HG03439 (cell line): ENCODE data around the gene ZP1.
"Not testable (repeated sequence)": the region's sequence is repeated elsewhere in the genome, so short reads cannot be mapped to it uniquely, and the experiment has no call there.

Experiments used
- ATAC-seq: cut with Tn5 transposase; IDR thresholded peaks from one replicate; pipeline ENCODE4 v1.9.1; 2021; ENCODE audit warnings: mild to moderate bottlenecking, moderate library complexity; ENCODE audit not compliant: unreplicated experiment

ZP1 gene, protein sequence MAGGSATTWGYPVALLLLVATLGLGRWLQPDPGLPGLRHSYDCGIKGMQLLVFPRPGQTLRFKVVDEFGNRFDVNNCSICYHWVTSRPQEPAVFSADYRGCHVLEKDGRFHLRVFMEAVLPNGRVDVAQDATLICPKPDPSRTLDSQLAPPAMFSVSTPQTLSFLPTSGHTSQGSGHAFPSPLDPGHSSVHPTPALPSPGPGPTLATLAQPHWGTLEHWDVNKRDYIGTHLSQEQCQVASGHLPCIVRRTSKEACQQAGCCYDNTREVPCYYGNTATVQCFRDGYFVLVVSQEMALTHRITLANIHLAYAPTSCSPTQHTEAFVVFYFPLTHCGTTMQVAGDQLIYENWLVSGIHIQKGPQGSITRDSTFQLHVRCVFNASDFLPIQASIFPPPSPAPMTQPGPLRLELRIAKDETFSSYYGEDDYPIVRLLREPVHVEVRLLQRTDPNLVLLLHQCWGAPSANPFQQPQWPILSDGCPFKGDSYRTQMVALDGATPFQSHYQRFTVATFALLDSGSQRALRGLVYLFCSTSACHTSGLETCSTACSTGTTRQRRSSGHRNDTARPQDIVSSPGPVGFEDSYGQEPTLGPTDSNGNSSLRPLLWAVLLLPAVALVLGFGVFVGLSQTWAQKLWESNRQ

DNA sequence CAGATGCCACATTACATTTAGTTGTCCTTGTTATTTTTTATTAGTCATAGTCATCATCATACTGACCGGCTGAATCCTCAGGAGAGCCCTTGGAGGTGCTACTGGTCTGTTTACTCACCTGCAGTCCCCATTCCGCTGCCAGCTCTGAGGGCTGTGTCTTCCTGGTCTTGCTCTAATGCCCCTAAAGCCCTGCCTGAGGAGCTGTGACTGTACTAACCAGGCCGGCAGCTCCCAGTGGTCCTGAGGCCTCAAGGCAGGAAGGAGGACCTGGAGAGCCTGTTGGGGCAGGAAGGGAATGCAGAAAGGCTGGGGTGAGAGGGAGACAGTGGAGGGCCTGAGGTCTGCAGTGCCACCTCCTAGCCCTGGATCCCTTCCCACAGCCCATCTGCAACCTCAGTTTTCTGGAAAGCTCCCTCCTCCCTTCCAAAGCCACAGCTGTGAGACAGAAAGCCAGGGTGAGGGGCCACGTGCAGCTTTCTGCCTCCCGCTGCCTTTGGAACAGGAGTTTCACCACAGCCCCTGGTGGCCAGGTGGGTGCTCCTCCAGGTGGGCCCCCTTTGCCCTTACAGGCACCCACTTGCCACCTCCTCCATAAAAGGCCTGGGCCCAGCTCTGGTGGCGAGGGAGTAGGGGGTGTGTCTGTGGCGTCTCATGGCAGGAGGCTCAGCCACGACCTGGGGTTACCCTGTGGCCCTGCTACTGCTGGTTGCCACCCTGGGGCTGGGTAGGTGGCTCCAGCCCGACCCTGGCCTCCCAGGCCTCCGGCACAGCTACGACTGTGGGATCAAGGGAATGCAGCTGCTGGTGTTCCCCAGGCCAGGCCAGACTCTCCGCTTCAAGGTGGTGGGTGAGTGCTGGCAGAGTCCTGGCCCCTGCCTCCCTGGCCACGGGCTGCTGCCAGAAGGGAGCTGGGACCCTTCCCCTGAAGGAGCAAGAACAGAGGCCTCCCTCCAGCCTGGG, at the start of gene ZP1:
TSS of gene ZP1 (plus strand) at position 632 of the 960 bp plus-strand sequence. CDS start at position 652, 20 bp downstream.
- no peak for ATAC-seq

DNA sequence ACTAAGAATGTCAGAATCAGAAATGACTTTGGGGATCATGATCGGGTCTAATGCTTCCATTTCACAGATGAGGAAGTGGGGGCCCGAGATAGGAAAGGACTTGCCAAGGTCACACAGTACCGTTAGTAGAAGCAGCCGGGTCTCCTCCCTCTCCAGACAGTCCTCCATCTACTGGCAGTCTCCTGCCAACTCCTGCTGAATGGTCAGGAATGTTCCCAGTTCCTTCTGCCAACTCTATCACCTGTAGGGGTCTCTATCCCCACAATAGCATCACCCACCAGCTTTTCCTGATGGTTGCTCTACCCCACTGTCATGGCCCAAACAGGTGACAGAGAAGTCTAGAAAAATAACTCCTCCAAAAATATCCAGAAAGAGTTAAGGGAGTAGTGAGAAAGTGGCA, 49.3 kb upstream of the ZP1 start:
- no peak for ATAC-seq

DNA sequence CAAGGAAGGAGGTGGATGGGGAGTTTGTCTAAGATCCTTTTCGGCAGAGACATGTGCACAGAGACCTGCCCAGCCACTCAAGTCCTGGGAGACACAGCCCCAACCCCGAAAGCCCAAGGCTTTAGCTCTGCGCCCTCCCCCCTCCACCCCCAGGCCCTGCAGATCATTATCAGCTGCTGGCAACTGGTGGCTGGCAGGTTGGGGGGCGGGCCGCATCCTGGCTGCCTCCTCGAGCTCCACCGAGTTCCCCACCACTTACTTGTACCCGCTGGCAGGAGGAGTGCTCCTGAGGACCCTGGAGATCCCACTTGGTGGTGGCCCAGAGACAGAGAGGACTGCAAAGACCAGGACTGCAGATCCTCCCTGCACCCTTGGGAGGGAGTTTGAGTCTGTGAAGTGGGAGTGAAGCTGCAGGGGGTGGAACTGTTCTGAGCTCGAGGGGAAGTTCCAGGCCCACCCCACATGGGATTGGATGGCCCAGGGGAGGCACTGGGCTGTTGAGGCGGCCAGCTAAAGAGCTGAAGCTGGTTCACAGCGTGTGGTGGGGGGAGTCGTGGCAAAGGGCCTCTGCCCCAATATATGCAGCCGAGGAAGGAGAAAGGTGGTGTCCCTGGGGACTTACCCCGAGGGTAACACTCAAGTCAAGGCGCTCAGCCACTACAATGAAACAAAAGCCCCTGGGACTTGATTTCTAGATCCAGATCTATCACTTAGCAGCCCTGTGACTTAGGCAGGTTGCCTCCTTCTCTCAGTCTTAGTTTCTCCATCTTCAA, 45.3 kb upstream of the ZP1 start:
- ATAC-seq = no peak

DNA sequence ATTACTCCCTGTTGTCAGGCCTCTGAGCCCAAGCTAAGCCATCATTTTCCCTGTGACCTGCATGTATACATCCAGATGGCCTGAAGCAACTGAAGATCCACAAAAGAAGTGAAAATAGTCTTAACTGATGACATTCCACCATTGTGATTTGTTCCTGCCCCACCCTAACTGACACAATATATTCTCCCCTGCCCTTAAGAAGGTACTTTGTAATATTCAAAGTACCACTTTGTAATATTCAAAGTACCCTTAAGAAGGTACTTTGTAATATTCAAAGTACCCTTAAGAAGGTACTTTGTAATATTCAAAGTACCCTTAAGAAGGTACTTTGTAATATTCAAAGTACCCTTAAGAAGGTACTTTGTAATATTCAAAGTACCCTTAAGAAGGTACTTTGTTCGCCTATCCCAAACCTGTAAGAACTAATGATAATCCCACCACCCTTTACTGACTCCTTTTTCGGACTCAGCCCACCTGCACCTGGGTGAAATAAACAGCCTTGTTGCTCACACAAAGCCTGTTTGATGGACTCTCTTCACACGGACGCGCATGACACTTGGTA, 43.5 kb upstream of the ZP1 start:
- ATAC-seq = not testable (repeated sequence)

DNA sequence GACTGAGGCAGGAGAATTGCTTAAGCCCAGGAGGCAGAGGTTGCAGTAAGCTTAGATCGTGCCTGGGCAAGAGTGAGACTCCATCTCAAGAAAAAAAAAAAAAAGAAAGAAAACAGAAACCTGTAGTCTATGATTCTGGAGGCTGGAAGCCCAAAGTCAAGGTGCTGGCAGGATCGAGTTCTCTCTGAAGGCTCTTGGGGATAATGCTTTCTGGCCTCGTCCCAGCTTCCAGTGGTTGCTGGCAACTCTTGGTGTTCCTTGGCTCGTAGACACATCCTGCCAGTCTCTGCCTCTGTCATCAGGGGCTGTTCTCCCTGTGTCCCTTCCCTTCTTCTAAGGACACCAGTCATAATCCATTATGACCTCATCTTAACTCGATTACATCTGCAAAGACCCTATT, 42.2 kb upstream of the ZP1 start:
- ATAC-seq = no peak

DNA sequence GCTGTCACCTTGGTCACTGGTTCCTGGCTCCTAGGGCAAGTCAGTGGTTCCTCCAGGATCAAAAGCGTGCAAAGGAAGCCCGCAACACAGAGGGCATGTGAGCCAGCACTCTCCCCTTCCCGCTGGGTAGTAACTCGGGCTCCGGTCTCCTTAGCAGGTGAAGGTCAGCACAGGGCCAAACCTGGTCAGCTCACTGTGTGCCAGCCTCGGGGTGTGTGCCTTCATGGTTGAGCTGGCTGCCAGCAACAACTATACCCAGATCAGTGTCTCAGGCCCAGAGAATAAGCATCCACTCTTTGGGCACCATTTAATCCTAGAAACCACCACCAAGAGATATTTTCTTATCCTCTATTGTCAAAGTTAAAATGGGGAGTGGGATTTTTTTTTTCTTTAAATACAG, 41.6 kb upstream of the ZP1 start:
- no peak for ATAC-seq

DNA sequence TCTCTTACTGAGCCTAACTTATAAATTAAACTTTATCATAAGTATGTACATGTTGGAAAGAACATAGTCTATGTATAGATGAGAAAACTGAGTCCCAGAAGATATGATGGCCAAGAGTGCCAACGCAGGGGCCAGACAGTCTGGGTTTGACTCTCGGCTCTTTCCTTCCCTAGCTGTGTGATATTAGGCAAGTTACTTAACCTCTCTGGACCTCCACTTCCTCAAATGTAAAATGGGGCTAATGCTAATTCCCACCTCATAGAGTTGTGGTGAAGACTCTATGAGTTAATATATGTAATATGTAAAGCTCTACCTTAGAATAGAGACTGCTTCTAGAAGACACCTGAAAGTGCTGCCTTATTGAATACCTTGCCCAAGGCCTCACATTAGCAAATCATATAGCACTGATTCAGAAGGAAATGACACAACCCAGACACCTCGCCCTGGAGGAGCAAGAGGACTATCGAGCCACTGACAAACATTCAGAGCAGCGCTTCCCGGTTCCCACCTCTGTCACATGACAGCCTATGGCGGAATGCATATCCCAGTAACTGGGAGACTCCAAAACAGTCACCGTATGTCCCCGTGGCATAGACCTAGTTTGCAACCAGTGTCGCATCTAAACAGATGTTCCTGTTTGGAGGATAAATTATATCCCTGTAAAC, 36.7 kb upstream of the ZP1 start:
- peak; percentile 54 for ATAC-seq

DNA sequence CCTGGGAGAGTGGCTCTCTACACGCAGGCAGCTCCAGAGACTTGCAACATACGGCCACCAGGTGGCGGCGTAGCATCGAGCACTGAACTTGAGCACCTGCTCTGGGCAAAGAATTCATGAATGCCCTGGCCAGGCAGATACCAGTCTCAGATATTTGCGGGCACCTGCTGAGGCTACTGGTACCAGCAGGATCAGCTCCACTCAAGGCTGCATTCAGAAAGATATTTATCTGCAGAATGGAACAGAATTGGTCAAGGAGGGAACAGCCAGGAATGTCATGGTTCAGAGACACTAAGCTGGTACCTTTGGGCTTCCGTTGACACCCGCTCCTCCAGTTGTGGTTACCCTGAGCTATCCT, 36.2 kb upstream of the ZP1 start:
- ATAC-seq = peak; percentile 83

DNA sequence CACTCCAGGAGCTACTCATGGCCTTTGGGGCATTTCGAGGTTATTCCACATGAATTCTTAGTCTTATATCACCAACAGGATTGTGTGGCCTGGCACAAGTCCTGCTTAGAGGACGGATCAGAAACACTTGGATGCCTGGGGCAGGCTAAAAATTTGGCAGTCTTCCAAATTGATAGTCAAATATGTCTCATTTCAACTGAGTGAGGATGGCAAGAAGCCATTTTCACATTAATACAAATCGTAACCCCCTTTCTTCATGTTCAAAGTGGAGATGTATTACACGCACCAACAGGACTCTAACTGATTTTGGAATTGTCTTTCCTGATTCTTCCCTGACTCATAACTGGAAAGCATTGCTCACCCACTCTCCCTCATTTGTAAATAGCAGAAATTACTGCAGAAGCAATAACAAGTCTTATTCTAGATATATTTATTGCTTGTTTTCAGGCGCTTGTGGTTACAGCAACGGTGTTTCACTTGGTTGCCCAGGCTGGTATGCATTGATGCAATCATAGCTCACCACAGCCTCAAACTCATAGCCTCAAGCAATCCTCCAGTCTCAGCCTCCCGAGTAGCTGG, 35.8 kb upstream of the ZP1 start:
- no peak for ATAC-seq

DNA sequence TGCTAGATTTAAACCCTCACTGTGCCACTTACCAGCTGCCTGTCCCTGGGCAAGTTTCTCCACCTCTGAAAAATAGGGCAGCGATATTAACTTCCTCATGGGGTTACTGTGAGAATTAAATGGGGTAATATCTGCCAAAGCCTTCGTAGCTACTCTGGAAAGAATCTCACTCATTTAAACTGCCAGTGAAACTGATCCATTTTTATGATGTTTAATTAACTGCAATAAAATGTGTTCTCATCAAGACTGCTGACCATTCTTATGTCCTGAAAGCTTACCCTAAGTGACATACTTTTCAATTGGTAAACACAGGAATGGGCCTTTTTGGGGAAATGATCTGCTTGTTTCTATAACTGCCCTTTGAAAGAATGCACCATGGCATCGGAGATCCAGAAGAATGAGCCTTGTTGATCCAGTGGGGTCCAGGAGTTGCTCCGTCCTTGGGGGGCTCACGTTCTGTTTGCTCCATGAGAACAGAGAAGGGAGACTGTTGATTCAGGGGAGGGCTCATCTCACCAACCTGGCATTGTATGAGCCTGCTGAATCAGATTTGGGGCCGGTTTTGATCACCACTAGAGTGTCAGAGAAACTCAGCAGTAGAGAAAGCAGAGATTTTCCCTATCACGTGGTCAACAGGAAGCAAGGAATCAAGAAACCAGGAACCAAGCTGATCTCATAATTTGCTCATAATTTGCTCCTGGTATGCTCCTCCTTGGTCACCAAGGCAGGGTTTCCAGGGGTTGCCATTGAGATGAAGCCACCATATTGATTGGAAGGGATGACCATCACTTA, 32.4 kb upstream of the ZP1 start:
- no peak for ATAC-seq

DNA sequence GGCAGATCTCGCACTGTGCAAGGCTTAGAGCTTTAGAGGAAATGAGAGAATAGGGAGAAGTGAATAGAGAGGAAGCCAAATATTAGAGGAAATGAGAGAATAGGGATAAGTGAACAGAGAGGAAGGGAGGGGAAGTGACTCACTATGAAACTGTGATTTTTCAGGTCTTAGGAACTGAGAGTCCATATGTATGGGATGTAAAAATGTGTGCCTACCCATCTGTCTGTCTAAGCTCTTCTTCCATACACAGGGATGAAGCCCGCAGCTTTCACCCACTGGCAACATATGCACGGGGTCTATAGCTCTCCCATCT, 31.9 kb upstream of the ZP1 start:
- no peak for ATAC-seq

DNA sequence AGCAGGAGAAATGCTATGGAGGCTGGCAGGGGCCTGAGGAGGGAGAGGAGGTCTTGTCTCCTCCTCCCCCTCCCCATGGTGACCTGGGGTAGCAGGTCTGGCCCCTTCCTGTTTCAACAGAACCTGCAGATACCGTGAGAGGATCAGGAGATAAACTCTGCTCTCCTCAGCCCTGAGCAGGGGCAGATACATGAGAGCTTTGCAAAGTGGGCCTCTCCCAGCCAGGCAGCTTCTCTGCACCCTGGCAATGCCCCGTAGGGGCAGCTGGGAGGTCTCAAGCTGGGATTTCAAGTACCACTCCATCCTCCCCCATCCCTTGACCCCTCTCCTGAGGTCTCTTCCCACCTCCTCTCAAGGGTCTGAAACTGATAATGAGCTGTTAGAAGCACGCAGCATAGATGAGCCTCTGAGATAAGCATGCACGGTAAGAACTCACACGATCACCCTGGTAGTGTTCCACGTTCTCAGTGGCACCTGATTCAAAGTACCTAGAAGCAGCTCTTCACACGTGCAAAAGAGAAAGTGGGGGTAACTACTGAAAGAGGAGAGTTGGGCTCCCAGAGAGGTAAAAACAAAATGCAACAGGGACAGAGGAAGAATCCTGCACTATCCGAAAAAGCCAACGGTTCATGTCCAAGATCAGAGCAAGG, 30.4 kb upstream of the ZP1 start:
- ATAC-seq = no peak

DNA sequence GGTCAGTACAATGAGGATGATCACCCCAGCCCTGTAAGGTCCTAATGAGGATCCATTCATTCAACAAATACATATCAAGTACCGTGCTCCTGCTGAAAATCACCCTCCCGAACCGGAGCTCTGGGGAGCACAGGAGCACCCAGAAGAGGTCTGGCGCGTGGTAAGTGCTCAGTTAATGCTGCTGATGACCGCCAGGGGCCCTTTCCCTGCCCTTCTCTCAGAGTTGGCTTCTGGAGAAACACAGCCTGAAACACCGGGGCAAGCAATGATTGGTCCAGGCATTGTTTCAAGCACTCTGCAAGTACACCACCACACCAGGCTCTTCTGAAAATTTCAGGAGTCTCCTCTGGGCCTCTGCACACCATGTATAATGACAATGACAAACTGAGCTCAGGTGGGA, 29.2 kb upstream of the ZP1 start:
- no peak for ATAC-seq

DNA sequence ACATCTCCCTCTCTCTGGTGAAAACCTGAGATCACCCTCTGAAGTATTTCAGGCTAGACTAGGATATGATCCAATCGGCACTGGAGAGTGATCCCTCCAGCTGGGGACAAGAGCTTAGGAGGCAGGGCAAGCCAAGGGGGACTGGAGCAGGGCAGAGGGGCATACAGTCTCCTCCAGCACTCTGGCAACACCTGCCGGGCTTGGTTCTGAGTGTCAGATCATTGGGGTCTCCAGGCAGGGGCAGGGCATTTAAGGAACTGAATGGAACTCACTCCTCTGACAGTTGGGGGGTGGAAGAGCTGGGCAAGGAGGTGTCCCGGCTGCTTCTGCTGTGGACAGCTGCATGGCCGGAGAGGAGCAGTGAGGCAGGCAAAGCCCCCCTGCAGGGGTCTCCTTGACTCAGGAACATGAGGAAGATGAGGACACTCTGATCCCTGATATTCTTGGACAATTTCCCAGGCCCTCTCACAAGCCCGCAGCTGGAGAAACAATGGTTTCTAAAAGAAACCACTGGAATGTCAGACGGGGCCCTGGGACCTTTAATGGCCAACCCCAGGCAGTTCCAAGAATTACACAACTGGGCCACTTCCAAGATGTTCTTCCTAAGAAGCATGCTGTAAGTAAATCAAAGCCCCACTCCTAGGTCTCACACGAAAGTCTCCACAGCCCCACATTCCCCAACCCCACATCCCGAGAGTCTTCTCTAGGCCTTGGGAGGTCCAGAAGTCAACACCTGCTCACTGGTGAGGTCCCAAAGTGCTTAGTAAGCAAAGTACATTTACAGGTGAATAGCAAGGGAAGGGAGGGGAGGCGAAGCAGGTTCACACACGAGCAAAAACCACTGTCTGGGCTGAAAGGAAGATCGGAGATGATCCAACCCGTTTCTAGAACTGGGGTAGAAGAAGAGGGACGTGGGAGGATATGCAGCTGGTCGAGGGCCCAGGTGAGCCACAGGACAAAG, 26.6 kb upstream of the ZP1 start:
- no peak for ATAC-seq

DNA sequence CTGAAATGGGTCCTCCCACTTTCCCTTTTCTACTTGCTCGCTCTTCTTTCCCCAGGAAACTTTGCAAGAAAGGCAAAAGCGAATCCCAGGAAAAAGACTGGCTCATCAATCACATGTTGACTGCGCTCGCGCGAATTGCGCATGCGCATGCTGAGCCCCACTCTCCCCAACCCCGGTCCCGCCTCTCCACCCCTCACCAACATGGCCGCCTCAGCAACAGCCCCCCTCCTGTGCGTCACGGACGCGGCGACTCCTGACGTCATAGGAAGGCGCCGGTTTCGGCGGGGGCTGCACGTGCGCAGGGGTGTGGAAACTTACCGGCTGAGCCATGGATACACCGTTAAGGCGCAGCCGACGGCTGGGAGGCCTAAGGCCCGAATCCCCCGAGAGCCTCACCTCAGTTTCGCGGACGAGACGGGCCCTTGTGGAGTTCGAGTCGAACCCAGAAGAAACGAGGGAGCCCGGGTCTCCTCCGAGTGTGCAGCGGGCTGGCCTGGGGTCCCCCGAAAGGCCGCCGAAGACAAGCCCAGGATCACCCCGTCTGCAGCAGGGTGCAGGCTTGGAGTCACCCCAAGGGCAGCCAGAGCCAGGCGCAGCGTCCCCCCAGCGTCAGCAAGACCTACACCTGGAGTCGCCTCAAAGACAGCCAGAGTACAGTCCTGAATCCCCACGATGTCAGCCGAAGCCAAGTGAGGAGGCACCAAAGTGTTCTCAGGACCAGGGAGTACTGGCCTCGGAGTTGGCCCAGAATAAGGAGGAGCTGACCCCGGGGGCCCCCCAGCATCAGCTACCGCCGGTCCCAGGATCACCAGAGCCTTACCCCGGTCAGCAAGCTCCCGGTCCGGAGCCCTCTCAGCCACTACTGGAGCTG, 25.3 kb upstream of the ZP1 start, which contains the start of gene CCDC86:
TSS of gene CCDC86 (plus strand) at position 317 of the 871 bp plus-strand sequence. CDS start at position 329, 12 bp downstream.
- ATAC-seq = peak; percentile 82
